ENCODE measurements around the gene CDKN2B-AS1. TPM values are rescaled to one million over a fixed set of nuclear protein-coding genes. Genes with fewer than 3 reads are reported as not detected.

Gene CDKN2B-AS1
- total RNA-seq, 2 experiments from 2014 or later, result 4.4 to 5.6 TPM

DNA sequence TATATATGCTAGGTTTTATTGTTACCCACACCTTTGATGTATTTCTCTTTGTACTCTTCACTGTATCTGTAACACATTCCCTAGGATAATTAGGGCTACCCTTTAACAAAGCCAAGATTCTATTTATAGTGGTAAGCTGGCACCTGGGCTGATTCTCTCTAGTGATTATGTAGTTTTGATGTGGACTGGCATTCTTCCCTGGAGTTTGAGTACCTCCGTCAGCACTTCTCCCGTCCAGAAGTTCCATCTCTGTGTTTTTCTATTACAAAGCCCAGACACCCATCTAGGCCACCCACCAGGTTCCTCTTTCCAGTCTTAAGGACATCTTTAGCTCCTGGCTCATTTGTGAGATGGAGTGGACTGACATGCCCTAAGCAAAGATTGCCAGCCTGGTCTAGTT is 70.4 kb downstream of the CDKN2B-AS1 start:
- POLR2A ChIA-PET, result no interaction called here
- H3K36me3 Mint-ChIP-seq (ENCODE audit: low read depth), result peaks cover 20% of the 10 kb centered on the region
- H3K27me3 Mint-ChIP-seq, result peaks cover 38% of the 10 kb centered on the region
- H3K4me3 Mint-ChIP-seq, result no peak overlapping the region
- H3K9me3 Mint-ChIP-seq, result peaks cover 2% of the 10 kb centered on the region
- CTCF ChIA-PET, result interaction anchor here (1.6 to 4.9 kb wide), 3 partner anchors 12 to 24 kb away, joined by 4 to 27 read pairs (median 4); no protein-coding TSS in a partner anchor
- H3K4me1 Mint-ChIP-seq, result peaks cover 45% of the 10 kb centered on the region
- no peak for DNase-seq
- H3K27ac Mint-ChIP-seq, result peak overlapping the region; percentile 7

GRCh38 chr9:22065431-22066200 is 71.0 kb downstream of the CDKN2B-AS1 start:
- ChIA-PET CTCF (interaction anchor here (0.6 to 4.9 kb wide), 4 partner anchors 13 to 110 kb away, joined by 3 to 27 read pairs (median 4); no protein-coding TSS in a partner anchor), POLR2A (no interaction called here)
- Mint-ChIP-seq H3K27ac (peak overlapping the region; percentile 65), H3K9me3 (peaks cover 2% of the 10 kb centered on the region), H3K36me3 (ENCODE audit: low read depth) (peaks cover 20% of the 10 kb centered on the region), H3K4me3 (no peak overlapping the region), H3K27me3 (peaks cover 35% of the 10 kb centered on the region), H3K4me1 (peaks cover 47% of the 10 kb centered on the region)
- no peak for DNase-seq

- H3K36me3 Mint-ChIP-seq (ENCODE audit: low read depth), result peaks cover 23% of the 10 kb centered on the region
- peaks cover 39% of the 10 kb centered on the region for H3K27me3 Mint-ChIP-seq
- no peak overlapping the region for H3K4me3 Mint-ChIP-seq
- CTCF ChIA-PET, result interaction anchor here (1.3 to 4.9 kb wide), 2 partner anchors 13 to 14 kb away, joined by 4 to 27 read pairs; no protein-coding TSS in a partner anchor
- H3K27ac Mint-ChIP-seq, result no peak overlapping the region
- peaks cover 59% of the 10 kb centered on the region for H3K4me1 Mint-ChIP-seq
- peaks cover 2% of the 10 kb centered on the region for H3K9me3 Mint-ChIP-seq
- no peak for DNase-seq
- POLR2A ChIA-PET, result no interaction called here
Observed at GRCh38 chr9:22067196-22067595, 72.6 kb downstream of the CDKN2B-AS1 start.

- Mint-ChIP-seq H3K4me1 (peaks cover 70% of the 10 kb centered on the region), H3K27ac (no peak overlapping the region), H3K9me3 (peaks cover 2% of the 10 kb centered on the region), H3K36me3 (ENCODE audit: low read depth) (peaks cover 22% of the 10 kb centered on the region), H3K27me3 (peaks cover 33% of the 10 kb centered on the region), H3K4me3 (no peak overlapping the region)
- ChIA-PET CTCF (interaction anchor here (4.9 kb wide), 1 partner anchor 11 kb away, joined by 27 read pairs; no protein-coding TSS in a partner anchor), POLR2A (interaction anchor here (0.8 kb wide), 1 partner anchor 64 kb away, joined by 3 read pairs; no protein-coding TSS in a partner anchor)
- DNase-seq, result no peak
Observed at GRCh38 chr9:22068369-22068768, 73.8 kb downstream of the CDKN2B-AS1 start.

DNA sequence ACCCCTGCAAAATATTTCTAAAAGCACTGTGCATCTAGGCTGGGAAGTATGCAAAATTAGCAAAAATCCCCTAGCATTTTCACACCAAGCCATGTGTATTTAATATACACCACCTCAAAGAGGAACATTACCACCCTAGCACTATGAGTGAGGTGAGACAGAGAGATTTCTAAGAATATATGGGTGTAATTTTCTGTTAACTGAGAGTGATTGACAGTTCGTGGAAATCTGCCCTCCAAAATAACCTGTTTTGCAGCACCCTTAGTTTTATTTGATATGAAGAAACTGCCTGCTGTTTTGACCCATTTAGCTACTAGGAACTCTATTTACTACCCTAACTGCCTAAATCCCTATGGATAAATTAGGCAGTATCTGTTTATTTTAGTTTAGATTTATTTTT is 78.8 kb downstream of the CDKN2B-AS1 start:
- H3K27me3 Mint-ChIP-seq, result peaks cover 33% of the 10 kb centered on the region
- ChIA-PET CTCF (no interaction called here), POLR2A (no interaction called here)
- H3K36me3 Mint-ChIP-seq (ENCODE audit: low read depth), result peaks cover 26% of the 10 kb centered on the region
- peaks cover 3% of the 10 kb centered on the region for H3K9me3 Mint-ChIP-seq
- peak overlapping the region; percentile 83 for H3K27ac Mint-ChIP-seq
- DNase-seq, result peak; percentile 36
- no peak overlapping the region for H3K4me3 Mint-ChIP-seq
- peaks cover 61% of the 10 kb centered on the region for H3K4me1 Mint-ChIP-seq

GRCh38 chr9:22078081-22078480 is 83.5 kb downstream of the CDKN2B-AS1 start:
- peaks cover 41% of the 10 kb centered on the region for H3K36me3 Mint-ChIP-seq (ENCODE audit: low read depth)
- peaks cover 14% of the 10 kb centered on the region for H3K9me3 Mint-ChIP-seq
- no peak overlapping the region for H3K4me3 Mint-ChIP-seq
- no peak overlapping the region for H3K27ac Mint-ChIP-seq
- peaks cover 67% of the 10 kb centered on the region for H3K4me1 Mint-ChIP-seq
- no peak for DNase-seq
- ChIA-PET POLR2A (no interaction called here), CTCF (interaction anchor here (4.9 kb wide), 1 partner anchor 11 kb away, joined by 27 read pairs; no protein-coding TSS in a partner anchor)
- peaks cover 27% of the 10 kb centered on the region for H3K27me3 Mint-ChIP-seq

DNA sequence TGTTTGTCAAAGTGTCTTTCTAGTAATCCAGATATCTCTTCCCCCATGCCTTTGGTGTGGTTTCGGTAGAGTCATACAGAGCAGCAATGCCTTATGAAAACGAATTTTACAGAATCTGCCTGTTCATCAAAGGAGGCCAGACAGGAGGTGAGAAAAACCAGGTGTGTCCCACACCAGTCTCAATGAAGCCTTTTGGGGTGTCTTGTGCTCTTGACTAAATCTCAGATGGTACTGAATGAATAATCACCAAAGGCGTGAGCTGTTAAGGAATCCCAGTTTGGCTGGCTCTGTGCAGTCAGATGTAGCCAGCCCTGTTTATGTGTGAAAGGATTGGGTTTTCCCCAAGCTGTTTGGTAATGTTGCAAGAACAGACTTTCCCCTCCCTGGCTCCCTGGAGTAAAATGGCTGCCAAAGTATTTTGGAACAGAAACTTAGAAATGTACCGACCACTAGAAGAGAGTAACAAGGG is 85.3 kb downstream of the CDKN2B-AS1 start:
- Mint-ChIP-seq H3K4me1 (peaks cover 49% of the 10 kb centered on the region), H3K36me3 (ENCODE audit: low read depth) (peaks cover 46% of the 10 kb centered on the region), H3K9me3 (peaks cover 17% of the 10 kb centered on the region), H3K27me3 (peaks cover 44% of the 10 kb centered on the region), H3K27ac (peak overlapping the region; percentile 83), H3K4me3 (peak overlapping the region; percentile 0)
- CTCF ChIA-PET, result interaction anchor here (1.0 to 4.9 kb wide), 2 partner anchors 13 to 70 kb away, joined by 4 to 27 read pairs; partner anchors contain the start of gene CDKN2B
- POLR2A ChIA-PET, result no interaction called here
- DNase-seq, result peak; percentile 79

DNA sequence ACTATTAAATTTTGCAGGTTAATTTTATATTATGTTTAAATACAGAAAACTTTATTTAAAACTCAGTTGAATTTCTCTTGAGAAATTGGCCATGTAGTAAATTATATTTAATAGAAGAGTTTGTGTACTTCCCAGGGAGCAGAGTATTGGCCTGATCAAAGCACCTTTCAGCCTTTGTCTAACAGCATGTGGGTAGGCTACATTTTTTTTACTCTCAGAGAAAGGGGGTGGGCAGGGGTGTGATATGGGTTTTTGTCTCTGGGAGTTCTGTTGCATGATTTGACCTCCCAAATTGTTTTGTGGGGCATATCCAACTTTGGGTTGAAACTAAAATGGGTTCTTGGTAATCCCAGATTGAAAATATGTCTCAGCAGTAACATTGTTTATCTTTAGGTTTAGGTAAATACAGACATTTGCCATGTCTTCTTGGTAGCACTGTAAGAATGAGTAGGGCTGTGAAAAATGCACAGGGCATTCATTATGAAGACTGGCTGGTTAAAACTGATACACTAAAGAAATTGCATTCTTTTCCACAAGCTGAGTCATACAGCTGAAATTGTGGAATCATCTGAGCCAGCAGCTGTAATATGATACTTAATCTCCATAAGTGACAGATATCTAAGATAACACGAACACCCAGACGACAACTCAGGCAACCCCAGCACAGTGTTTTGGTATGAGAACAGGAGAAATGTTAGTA is 89.9 kb downstream of the CDKN2B-AS1 start:
- Mint-ChIP-seq H3K36me3 (ENCODE audit: low read depth) (peaks cover 24% of the 10 kb centered on the region), H3K4me1 (peaks cover 20% of the 10 kb centered on the region), H3K27ac (no peak overlapping the region), H3K9me3 (peaks cover 14% of the 10 kb centered on the region), H3K27me3 (peaks cover 63% of the 10 kb centered on the region), H3K4me3 (no peak overlapping the region)
- ChIA-PET POLR2A (no interaction called here), CTCF (no interaction called here)
- no peak for DNase-seq

DNA sequence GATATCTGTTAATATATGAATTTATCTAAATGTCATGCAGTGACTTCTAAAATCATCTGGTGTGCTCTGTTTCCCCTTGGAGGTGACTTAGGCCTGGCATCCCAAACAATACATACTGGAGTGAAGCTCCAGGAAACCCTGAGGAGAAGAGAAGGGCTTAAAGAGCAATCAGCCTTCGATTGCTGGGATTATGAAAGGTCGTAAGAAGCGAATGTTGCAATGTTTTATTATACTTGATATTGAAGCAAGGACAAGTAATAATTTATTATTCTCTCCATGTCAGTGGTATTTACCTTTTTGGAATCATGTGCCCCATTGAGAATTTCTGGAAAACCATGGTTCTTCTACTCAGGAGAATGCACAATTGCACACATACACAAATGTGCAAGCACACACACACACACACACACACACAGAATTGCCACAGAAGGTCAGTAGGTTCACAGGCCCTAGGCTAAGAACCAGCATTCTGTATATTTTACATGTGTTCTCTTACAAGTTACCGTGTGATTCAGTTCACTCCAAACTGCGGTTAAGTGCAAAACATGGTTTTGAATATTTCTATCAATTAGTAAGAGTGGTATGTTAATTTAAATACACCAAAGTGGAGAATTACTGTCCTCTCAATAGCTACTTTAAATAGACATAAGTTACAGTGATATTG is 93.6 kb downstream of the CDKN2B-AS1 start:
- POLR2A ChIA-PET, result no interaction called here
- H3K9me3 Mint-ChIP-seq, result peaks cover 3% of the 10 kb centered on the region
- no peak overlapping the region for H3K4me3 Mint-ChIP-seq
- peaks cover 74% of the 10 kb centered on the region for H3K27me3 Mint-ChIP-seq
- no peaks in the 10 kb centered on the region for H3K4me1 Mint-ChIP-seq
- CTCF ChIA-PET, result no interaction called here
- DNase-seq, result no peak
- H3K27ac Mint-ChIP-seq, result no peak overlapping the region
- peaks cover 11% of the 10 kb centered on the region for H3K36me3 Mint-ChIP-seq (ENCODE audit: low read depth)

DNA sequence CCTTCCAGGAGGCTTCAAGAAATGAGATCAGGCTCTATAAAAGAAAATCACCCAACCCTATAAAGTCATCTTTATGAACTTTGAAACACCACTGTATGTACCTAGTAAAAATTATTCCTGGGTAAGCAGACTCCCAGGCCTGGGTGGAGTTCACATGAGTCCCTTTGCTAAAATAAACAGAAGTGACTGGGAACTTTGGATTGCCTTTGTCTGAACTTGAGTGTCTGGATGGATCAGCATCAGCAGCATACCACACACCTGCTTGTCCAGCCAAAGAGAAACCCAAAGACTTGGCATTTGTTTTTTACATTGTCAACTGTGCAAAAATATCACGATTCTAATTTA is 94.1 kb downstream of the CDKN2B-AS1 start:
- Mint-ChIP-seq H3K36me3 (ENCODE audit: low read depth) (peaks cover 6% of the 10 kb centered on the region), H3K9me3 (peaks cover under 1% of the 10 kb centered on the region), H3K27ac (no peak overlapping the region), H3K4me3 (no peak overlapping the region), H3K27me3 (peaks cover 71% of the 10 kb centered on the region), H3K4me1 (no peaks in the 10 kb centered on the region)
- DNase-seq, result no peak
- ChIA-PET CTCF (no interaction called here), POLR2A (no interaction called here)

- Mint-ChIP-seq H3K27me3 (peaks cover 58% of the 10 kb centered on the region), H3K4me3 (no peak overlapping the region), H3K27ac (no peak overlapping the region), H3K36me3 (ENCODE audit: low read depth) (peaks cover 6% of the 10 kb centered on the region), H3K9me3 (peaks cover 4% of the 10 kb centered on the region), H3K4me1 (peaks cover 22% of the 10 kb centered on the region)
- CTCF ChIA-PET, result no interaction called here
- DNase-seq, result no peak
- POLR2A ChIA-PET, result no interaction called here
Observed at GRCh38 chr9:22097707-22098106, 103.1 kb downstream of the CDKN2B-AS1 start.

GRCh38 chr9:22098643-22099332 is 104.2 kb downstream of the CDKN2B-AS1 start:
- H3K27me3 Mint-ChIP-seq, result peaks cover 50% of the 10 kb centered on the region
- DNase-seq, result no peak
- CTCF ChIA-PET, result no interaction called here
- H3K9me3 Mint-ChIP-seq, result peaks cover 4% of the 10 kb centered on the region
- no peak overlapping the region for H3K4me3 Mint-ChIP-seq
- peaks cover 26% of the 10 kb centered on the region for H3K4me1 Mint-ChIP-seq
- H3K27ac Mint-ChIP-seq, result no peak overlapping the region
- peaks cover 6% of the 10 kb centered on the region for H3K36me3 Mint-ChIP-seq (ENCODE audit: low read depth)
- POLR2A ChIA-PET, result no interaction called here

Measured in activated CD4-positive, alpha-beta T cell treated with anti-CD3 and anti-CD28 coated beads, Interleukin-2, amount 10 ng/mL, durations not matched to agents 7 days and 5 days (primary cell).